ENCODE measurements around the gene TOE1. TPM values are rescaled to one million over a fixed set of nuclear protein-coding genes. Genes with fewer than 3 reads are reported as not detected.

Gene TOE1
- total and polyA plus RNA-seq, 9 of the 15 experiments (the other 6 are each of a cell fraction or from before 2014, with no cell fraction given): 32.1 to 85.7 (median 38.0) TPM

- TF ChIP-seq ZBTB49 (CRISPR knock-in tag; IDR thresholded peaks at IDR 0.05; ENCODE audit: borderline replicate concordance) (no peak), FIP1L1 (IDR thresholded peaks at IDR 0.05; ENCODE audit: low read depth, low read length, poor library complexity, severe bottlenecking) (no peak), ATF3 (IDR thresholded peaks at IDR 0.05) (0 out of 2 replicates have a peak, but pooled peaks have one; percentile 13), ATF3 (CRISPR knock-in tag; conservative IDR thresholded peaks at IDR 0.05) (no peak), ZNF24 (IDR thresholded peaks at IDR 0.05) (no peak), ZNF655 (CRISPR knock-in tag; IDR thresholded peaks at IDR 0.05) (no peak), RCOR1 (IDR thresholded peaks at IDR 0.05; ENCODE audit: borderline replicate concordance in 1 of 2, low read depth in 2 of 2, low read length in 2 of 2) (no peak), SRSF3 (IDR thresholded peaks at IDR 0.05; ENCODE audit: insufficient read depth, low read length) (no peak), STAT5A (IDR thresholded peaks at IDR 0.05; ENCODE audit: borderline replicate concordance, low read length) (no peak), MAFG (tag; conservative IDR thresholded peaks at IDR 0.05) (0 out of 2 replicates have a peak, but pooled peaks have one; percentile 28), ZNF134 (CRISPR knock-in tag; conservative IDR thresholded peaks at IDR 0.05) (no peak), DEAF1 (CRISPR knock-in tag; IDR thresholded peaks at IDR 0.05) (no peak)
Observed at GRCh38 chr1:45348966-45349677, 9.2 kb downstream of the TOE1 start (continued).

Data from K562 (cell line).